Measurements from ENCODE around the gene KRT76. TPM values are rescaled to one million over a fixed set of nuclear protein-coding genes. Genes with fewer than 3 reads are reported as not detected.
"Not testable (repeated sequence)": the region's sequence is repeated elsewhere in the genome, so short reads cannot be mapped to it uniquely, and the experiment has no call there.

Gene KRT76
- polyA plus RNA-seq, 1 of the 3 experiments (the other 2 are of a cell fraction) = not detected

DNA sequence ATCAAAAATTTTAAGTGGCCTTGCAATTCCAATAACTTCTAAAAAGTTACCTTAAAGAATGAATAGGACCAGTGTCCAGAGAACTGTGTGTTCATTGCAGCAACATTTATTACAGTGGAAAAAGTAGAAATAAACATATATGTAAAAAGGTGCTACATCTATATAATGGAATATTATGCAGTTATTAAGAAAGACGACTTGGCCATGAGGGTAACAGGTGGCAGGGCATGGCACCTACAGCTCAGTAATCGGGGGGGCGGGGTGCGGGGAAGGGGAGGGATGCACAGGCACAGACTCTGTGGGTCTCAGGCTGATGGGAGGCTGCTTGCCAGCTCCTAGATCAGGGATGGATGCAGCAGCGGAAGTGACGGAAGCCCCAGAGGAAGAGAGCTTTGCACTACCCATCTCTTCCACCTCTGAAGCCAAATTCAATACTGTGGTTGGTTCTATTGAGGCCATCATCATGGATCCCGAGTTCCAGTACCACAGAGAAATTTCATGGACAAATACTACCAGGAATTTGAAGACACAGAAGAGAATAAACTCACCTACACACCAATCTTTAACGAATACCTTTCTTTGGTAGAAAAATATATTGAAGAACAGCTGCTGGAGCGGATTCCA is 14.0 kb downstream of the KRT76 start:
- POLR2A ChIA-PET = no interaction called here
- Histone ChIP-seq H3K9me2 (no peaks in the 10 kb centered on the region), H3K27ac (ENCODE audit: low read depth in 2 of 2, low read length in 1 of 2) (no peak overlapping the region), H2AFZ (ENCODE audit: low read depth) (no peak overlapping the region), H4K20me1 (ENCODE audit: insufficient read depth) (no peaks in the 10 kb centered on the region), H3K9me3 (no peaks in the 10 kb centered on the region), H3K79me2 (ENCODE audit: insufficient read depth) (no peaks in the 10 kb centered on the region), H3F3A (replicated peaks; ENCODE audit: insufficient read depth) (no peaks in the 10 kb centered on the region), H3K36me3 (replicated peaks in 1 of 2; ENCODE audit: control insufficient read depth in 1 of 2, insufficient read depth in 2 of 2, low read length in 1 of 2) (no peaks in the 10 kb centered on the region), H3K9ac (no peak overlapping the region), H3K4me3 (ENCODE audit: low read depth in 2 of 2, low read length in 1 of 2) (no peak overlapping the region), H3K4me1 (ENCODE audit: control insufficient read depth in 1 of 2, insufficient read depth in 2 of 2, low read depth in 1 of 2, low read length in 1 of 2) (no peaks in the 10 kb centered on the region), H3K4me2 (no peak overlapping the region), H3K27me3 (ENCODE audit: insufficient read depth) (no peaks in the 10 kb centered on the region; the same call in 1 of the 2 replicates)
- WGBS (ENCODE audit: low lambda C conversion rate) = 23% methylated on average over 9 of the region's 9 CpGs
- CTCF ChIA-PET = interaction anchor here (1.2 kb wide), 1 partner anchor 218 kb away, joined by 3 read pairs; no protein-coding TSS in a partner anchor
- TF ChIP-seq ELF1 (IDR thresholded peaks at IDR 0.05) (no peak), FOXJ3 (CRISPR knock-in tag; IDR thresholded peaks at IDR 0.05) (no peak), GATA2 (CRISPR knock-in tag; IDR thresholded peaks at IDR 0.05) (no peak), TAF1 (IDR thresholded peaks at IDR 0.05; ENCODE audit: borderline replicate concordance, low read depth, low read length) (no peak)
- DNase-seq = no peak

DNA sequence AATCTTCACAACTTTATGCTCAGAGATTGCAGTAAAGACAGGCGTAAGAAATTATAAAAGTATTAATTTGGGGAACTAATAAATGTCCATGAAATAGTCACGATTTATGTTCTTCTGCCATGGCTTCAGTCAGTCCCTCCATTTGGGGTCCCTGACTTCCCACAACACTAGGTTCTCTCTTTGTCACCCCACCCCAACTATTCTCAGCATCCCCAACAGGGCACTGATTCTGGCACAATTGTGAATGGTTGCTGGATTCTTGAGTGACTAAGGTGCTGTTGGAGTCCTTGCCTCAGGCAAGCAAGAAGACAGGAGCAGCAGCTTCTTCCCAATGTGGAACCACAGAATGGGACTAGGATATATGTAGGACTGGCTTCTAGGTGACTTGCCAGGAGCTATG is 15.3 kb downstream of the KRT76 start:
- no peaks in the 10 kb centered on the region for H3K9me3 ChIP-seq
- 30% methylated on average over 2 of the region's 2 CpGs for WGBS (ENCODE audit: low lambda C conversion rate)
- no peaks in the 10 kb centered on the region for H3F3A ChIP-seq (replicated peaks; ENCODE audit: insufficient read depth)
- CTCF ChIA-PET = no interaction called here
- H3K4me2 ChIP-seq = no peak overlapping the region
- H3K36me3 ChIP-seq (replicated peaks in 1 of 2; ENCODE audit: control insufficient read depth in 1 of 2, insufficient read depth in 2 of 2, low read length in 1 of 2) = no peaks in the 10 kb centered on the region
- no peak overlapping the region for H3K4me3 ChIP-seq (ENCODE audit: low read depth in 2 of 2, low read length in 1 of 2)
- no peaks in the 10 kb centered on the region for H4K20me1 ChIP-seq (ENCODE audit: insufficient read depth)
- no peak overlapping the region for H3K27ac ChIP-seq (ENCODE audit: low read depth in 2 of 2, low read length in 1 of 2)
- H3K4me1 ChIP-seq (ENCODE audit: control insufficient read depth in 1 of 2, insufficient read depth in 2 of 2, low read depth in 1 of 2, low read length in 1 of 2) = no peaks in the 10 kb centered on the region
- H3K9me2 ChIP-seq = no peaks in the 10 kb centered on the region
- H2AFZ ChIP-seq (ENCODE audit: low read depth) = no peak overlapping the region
- H3K9ac ChIP-seq = no peak overlapping the region
- no peaks in the 10 kb centered on the region; the same call in 1 of the 2 replicates for H3K27me3 ChIP-seq (ENCODE audit: insufficient read depth)
- TF ChIP-seq GABPA (IDR thresholded peaks at IDR 0.05; ENCODE audit: low read depth) = no peak
- TF ChIP-seq TCF12 (IDR thresholded peaks at IDR 0.05) = no peak
- no peak for TF ChIP-seq FOXM1 (IDR thresholded peaks at IDR 0.05; ENCODE audit: low read depth)
- TF ChIP-seq GATA2 (CRISPR knock-in tag; IDR thresholded peaks at IDR 0.05) = no peak
- no peak for TF ChIP-seq RFX5 (IDR thresholded peaks at IDR 0.05; ENCODE audit: low read length)
- no peak for TF ChIP-seq MEF2A (IDR thresholded peaks at IDR 0.05; ENCODE audit: borderline replicate concordance, low read depth)
- no peak for TF ChIP-seq EZH2phosphoT487 (IDR thresholded peaks at IDR 0.05; ENCODE audit: borderline replicate concordance, low read depth)
- TF ChIP-seq EP300 (IDR thresholded peaks at IDR 0.05; ENCODE audit: borderline replicate concordance in 1 of 2, low read depth in 1 of 2, low read length in 1 of 2) = no peak
- TF ChIP-seq NRF1 (IDR thresholded peaks at IDR 0.05; ENCODE audit: low read depth, low read length) = no peak
- no peak for TF ChIP-seq JUND (IDR thresholded peaks at IDR 0.05)
- TF ChIP-seq, protein P1, sequence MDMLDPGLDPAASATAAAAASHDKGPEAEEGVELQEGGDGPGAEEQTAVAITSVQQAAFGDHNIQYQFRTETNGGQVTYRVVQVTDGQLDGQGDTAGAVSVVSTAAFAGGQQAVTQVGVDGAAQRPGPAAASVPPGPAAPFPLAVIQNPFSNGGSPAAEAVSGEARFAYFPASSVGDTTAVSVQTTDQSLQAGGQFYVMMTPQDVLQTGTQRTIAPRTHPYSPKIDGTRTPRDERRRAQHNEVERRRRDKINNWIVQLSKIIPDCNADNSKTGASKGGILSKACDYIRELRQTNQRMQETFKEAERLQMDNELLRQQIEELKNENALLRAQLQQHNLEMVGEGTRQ (IDR thresholded peaks at IDR 0.05; ENCODE audit: borderline replicate concordance, low read depth, low read length) = no peak
- TF ChIP-seq, protein P2, sequence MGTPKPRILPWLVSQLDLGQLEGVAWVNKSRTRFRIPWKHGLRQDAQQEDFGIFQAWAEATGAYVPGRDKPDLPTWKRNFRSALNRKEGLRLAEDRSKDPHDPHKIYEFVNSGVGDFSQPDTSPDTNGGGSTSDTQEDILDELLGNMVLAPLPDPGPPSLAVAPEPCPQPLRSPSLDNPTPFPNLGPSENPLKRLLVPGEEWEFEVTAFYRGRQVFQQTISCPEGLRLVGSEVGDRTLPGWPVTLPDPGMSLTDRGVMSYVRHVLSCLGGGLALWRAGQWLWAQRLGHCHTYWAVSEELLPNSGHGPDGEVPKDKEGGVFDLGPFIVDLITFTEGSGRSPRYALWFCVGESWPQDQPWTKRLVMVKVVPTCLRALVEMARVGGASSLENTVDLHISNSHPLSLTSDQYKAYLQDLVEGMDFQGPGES (IDR thresholded peaks at IDR 0.05; ENCODE audit: low read depth, low read length) = no peak
- no peak for TF ChIP-seq CHD2 (IDR thresholded peaks at IDR 0.05; ENCODE audit: low read length, partially characterized antibody)
- TF ChIP-seq, protein P3, sequence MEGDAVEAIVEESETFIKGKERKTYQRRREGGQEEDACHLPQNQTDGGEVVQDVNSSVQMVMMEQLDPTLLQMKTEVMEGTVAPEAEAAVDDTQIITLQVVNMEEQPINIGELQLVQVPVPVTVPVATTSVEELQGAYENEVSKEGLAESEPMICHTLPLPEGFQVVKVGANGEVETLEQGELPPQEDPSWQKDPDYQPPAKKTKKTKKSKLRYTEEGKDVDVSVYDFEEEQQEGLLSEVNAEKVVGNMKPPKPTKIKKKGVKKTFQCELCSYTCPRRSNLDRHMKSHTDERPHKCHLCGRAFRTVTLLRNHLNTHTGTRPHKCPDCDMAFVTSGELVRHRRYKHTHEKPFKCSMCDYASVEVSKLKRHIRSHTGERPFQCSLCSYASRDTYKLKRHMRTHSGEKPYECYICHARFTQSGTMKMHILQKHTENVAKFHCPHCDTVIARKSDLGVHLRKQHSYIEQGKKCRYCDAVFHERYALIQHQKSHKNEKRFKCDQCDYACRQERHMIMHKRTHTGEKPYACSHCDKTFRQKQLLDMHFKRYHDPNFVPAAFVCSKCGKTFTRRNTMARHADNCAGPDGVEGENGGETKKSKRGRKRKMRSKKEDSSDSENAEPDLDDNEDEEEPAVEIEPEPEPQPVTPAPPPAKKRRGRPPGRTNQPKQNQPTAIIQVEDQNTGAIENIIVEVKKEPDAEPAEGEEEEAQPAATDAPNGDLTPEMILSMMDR (IDR thresholded peaks at IDR 0.05) = no peak
- H3K79me2 ChIP-seq (ENCODE audit: insufficient read depth) = no peaks in the 10 kb centered on the region
- DNase-seq = no peak
- POLR2A ChIA-PET = no interaction called here

DNA sequence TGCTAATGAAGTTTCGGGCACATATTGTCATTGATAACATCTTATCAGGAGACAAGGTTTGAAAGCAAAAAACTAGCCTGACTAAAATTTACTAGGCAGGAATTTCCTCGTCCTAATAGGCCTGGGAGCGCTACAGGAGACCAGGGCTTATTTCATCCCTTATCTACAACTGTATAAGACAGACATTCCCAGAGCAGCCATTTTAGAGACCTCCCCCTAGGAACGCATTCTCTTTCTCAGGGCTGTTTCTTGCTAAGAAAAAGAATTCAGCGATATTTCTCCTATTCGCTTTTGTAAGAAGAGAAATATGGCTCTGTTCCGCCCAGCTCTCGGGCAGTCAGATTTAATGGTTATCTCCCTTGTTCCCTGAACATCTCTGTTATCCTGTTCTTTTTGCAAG is 15.9 kb downstream of the KRT76 start:
- H3K4me3 ChIP-seq (ENCODE audit: low read depth in 2 of 2, low read length in 1 of 2); POLR2A ChIA-PET; H3K79me2 ChIP-seq (ENCODE audit: insufficient read depth); H3K27ac ChIP-seq (ENCODE audit: low read depth in 2 of 2, low read length in 1 of 2); H3F3A ChIP-seq (replicated peaks; ENCODE audit: insufficient read depth); H3K27me3 ChIP-seq (ENCODE audit: insufficient read depth); H3K9me2 ChIP-seq; H2AFZ ChIP-seq (ENCODE audit: low read depth); H3K36me3 ChIP-seq (replicated peaks in 1 of 2; ENCODE audit: control insufficient read depth in 1 of 2, insufficient read depth in 2 of 2, low read length in 1 of 2); H3K9me3 ChIP-seq; DNase-seq; CTCF ChIA-PET; H3K4me1 ChIP-seq (ENCODE audit: control insufficient read depth in 1 of 2, insufficient read depth in 2 of 2, low read depth in 1 of 2, low read length in 1 of 2); H4K20me1 ChIP-seq (ENCODE audit: insufficient read depth); H3K4me2 ChIP-seq; H3K9ac ChIP-seq: not testable (repeated sequence)
- 29% methylated on average over 8 of the region's 8 CpGs for WGBS (ENCODE audit: low lambda C conversion rate)

Measured in SK-N-SH (cell line).